ENCODE data around the gene TRIM66. TPM values are rescaled to one million over a fixed set of nuclear protein-coding genes. Genes with fewer than 3 reads are reported as not detected.

TRIM66 gene
- 5.7 and 7.3 TPM in 2 replicates for total RNA-seq

GRCh38 chr11:8682303-8683114 is at the start of gene TRIM66, which contains the start of gene RPL27A:
Gene TRIM66 (minus strand): TSS chr11:8682665. CDS start chr11:8672274, 10,391 bp downstream.
Gene RPL27A (plus strand): TSS chr11:8682792. CDS start chr11:8682814, 22 bp downstream.
- peak; percentile 82 for DNase-seq (ENCODE audit: low read depth, low spot score)

- no peak for DNase-seq (ENCODE audit: low read depth, low spot score)
These were observed 49.3 kb upstream of the TRIM66 start for GRCh38 chr11:8731647-8732323.

- no peak for DNase-seq (ENCODE audit: low read depth, low spot score)
These were observed 48.2 kb upstream of the TRIM66 start for GRCh38 chr11:8730697-8731020.

GRCh38 chr11:8729837-8730696 is 47.6 kb upstream of the TRIM66 start:
- DNase-seq (ENCODE audit: low read depth, low spot score): no peak

- no peak for DNase-seq (ENCODE audit: low read depth, low spot score)
These were observed 46.6 kb upstream of the TRIM66 start for GRCh38 chr11:8729067-8729466.

- no peak for DNase-seq (ENCODE audit: low read depth, low spot score)
These were observed 46.1 kb upstream of the TRIM66 start for GRCh38 chr11:8728563-8728962.

GRCh38 chr11:8726395-8726794 is 43.9 kb upstream of the TRIM66 start:
- DNase-seq (ENCODE audit: low read depth, low spot score): no peak

GRCh38 chr11:8724682-8725081 is 42.2 kb upstream of the TRIM66 start:
- no peak for DNase-seq (ENCODE audit: low read depth, low spot score)

- no peak for DNase-seq (ENCODE audit: low read depth, low spot score)
These were observed 41.2 kb upstream of the TRIM66 start for GRCh38 chr11:8723711-8724110.

- no peak for DNase-seq (ENCODE audit: low read depth, low spot score)
These were observed 40.3 kb upstream of the TRIM66 start for GRCh38 chr11:8722809-8723208.

GRCh38 chr11:8721609-8722500 is 39.4 kb upstream of the TRIM66 start:
- no peak for DNase-seq (ENCODE audit: low read depth, low spot score)

GRCh38 chr11:8720868-8721608 is 38.6 kb upstream of the TRIM66 start:
- no peak for DNase-seq (ENCODE audit: low read depth, low spot score)

- DNase-seq (ENCODE audit: low read depth, low spot score): no peak
These were observed 37.9 kb upstream of the TRIM66 start for GRCh38 chr11:8720352-8720751.

GRCh38 chr11:8719721-8720120 is 37.3 kb upstream of the TRIM66 start:
- DNase-seq (ENCODE audit: low read depth, low spot score): no peak

GRCh38 chr11:8719211-8719649 is 36.8 kb upstream of the TRIM66 start:
- DNase-seq (ENCODE audit: low read depth, low spot score): peak; percentile 24

GRCh38 chr11:8717876-8718753 is 35.6 kb upstream of the TRIM66 start:
- DNase-seq (ENCODE audit: low read depth, low spot score): peak; percentile 41

GRCh38 chr11:8717544-8717875 is 35.0 kb upstream of the TRIM66 start:
- DNase-seq (ENCODE audit: low read depth, low spot score): no peak

GRCh38 chr11:8715501-8715900 is 33.0 kb upstream of the TRIM66 start:
- DNase-seq (ENCODE audit: low read depth, low spot score): no peak

GRCh38 chr11:8714622-8715225 is 32.3 kb upstream of the TRIM66 start:
- no peak for DNase-seq (ENCODE audit: low read depth, low spot score)
